GM21723 (cell line): ENCODE measurements around the gene ZNF839.

Source experiments
- ATAC-seq: cut with Tn5 transposase; IDR thresholded peaks from one replicate; pipeline ENCODE4 v1.9.1; 2021; ENCODE audit warnings: mild to moderate bottlenecking, moderate library complexity; ENCODE audit not compliant: unreplicated experiment

Gene ZNF839

DNA sequence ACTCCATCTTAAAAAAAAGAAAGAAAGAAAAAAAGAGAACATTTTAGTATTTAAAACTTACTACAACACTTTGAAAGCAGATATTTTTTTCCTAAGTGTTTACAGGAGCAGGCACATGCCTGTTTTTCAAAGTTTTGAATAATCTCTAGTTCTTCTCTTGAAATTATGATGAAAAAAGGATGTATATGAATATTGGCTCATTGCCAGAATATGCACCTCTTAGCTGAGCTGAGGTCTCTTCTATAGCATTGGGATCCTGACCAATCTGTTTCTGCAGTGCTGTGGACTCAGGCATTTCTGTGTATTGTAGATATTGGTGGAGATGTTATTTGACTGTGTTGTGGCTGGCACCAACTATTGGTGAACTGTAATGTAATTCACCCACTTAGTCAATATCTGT is 58.1 kb downstream of the ZNF839 start:
- ATAC-seq: no peak

DNA sequence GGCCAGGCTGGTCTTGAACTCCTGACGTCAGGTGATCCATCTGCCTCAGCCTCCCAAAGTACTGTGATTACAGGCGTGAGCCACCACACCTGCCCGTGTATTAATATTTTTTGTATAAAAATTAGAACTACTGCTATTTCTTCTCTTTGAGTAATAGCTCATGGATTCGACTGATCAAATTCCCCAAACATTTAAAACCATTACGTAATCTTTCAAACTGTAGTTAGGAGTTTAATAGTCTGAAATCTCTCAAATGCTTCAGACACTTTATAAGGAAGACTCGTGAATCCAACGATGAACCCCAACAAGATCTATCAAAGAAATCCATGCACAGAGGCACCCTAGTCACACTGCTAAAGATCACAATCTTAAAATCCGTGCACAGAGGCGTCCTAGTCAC is 59.3 kb downstream of the ZNF839 start:
- no peak for ATAC-seq

DNA sequence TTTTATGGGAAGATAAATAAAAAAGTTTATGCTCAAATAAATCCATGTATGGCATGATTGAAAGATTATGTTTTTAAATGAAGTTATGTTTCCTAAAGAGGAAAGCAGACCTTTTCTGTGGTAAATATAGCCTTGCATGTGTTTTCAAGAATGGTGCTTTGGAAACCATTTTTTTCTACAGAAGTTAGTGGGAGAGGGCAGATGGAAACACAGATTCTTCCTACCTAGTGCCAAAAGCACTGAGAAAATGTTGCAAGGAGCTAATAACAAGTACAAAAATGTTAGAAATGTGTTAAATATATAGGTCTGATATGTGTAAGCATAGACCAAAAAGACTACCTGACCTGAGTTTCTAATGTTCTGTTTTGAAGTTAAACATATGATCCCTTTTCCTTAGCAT is 67.5 kb downstream of the ZNF839 start:
- no peak for ATAC-seq

DNA sequence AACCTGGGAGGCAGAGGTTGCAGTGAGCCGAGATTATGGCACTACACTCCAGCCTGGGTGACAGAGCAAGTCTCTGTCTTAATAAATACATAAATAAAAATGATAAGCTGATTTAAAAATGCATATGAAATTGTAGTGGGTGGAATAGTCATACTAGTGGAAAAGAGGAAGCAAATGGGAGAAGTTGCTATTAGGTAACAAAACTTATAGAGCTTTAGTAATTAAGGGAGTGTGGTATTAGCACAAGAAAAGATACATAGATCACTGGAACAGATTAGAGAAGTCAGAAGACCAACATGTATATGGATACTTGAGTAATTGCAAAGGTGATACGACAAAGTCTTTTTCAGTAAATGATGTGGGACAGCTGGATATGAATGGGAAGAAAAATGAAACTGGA is 69.7 kb downstream of the ZNF839 start:
- ATAC-seq: no peak

DNA sequence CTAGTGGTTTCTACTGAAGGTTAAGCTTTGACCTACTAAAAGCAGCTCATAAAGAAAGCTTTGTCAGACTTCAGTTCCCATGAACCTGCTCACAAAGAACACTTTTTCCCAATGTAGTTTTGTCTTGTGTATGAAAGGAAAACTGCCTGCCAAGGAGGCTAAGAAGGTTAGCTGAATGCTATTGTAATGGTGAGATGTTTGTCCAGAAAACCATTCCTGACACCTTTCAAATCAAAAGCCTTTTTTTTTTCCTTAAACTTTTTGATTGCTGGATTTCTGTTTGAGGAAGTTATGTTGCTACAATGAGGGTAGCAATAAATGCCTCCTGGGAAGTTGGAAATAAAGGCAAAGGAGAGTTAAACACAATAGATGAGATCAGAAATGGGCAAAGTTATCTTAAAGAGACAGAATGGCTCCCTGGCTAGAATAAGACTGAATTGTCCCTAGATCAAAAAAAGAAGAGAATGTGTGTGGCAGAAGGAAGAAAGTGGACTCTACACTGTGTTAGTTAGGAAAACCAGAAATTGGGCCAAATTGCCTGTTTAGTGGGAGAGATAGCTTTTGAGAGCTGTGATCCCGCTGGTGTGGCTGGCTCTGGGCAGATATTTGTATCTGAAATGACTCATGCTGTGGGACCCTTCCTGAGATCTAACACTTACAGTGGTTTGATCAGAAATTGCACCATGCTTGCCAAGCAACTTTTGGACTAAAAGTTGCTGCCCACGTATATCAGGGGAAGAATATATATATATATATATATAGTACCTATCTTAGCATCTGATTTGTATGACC is 70.7 kb downstream of the ZNF839 start:
- ATAC-seq: no peak
